ENCODE data around the gene METRNL. TPM values are rescaled to one million over a fixed set of nuclear protein-coding genes. Genes with fewer than 3 reads are reported as not detected.

Gene METRNL
- total RNA-seq, 1 experiment from 2014 or later: 30.6 TPM

DNA sequence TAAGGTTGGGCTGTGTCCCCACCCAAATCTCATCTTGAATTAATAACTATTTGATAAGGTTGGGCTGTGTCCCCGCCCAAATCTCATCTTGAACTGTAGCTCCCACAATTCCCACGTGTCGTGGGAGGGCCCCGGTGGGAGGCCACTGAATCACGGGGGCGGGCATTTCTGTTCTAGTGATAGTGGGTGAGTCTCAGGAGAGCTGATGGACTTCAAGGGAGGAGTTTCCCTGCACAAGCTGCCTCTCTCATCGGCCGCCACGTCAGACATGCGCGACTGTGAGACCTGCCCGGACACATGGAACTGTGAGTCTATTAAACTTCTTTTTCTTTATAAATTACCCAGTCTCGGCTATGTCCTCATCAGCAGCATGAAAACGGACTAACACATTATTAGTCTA, 44.9 kb upstream of the METRNL start:
- CTCF ChIA-PET: no interaction called here
- TF ChIP-seq EZH2phosphoT487 (IDR thresholded peaks at IDR 0.05; ENCODE audit: borderline replicate concordance, low read length) (no peak), EZH2 (IDR thresholded peaks at IDR 0.05; ENCODE audit: low read length, unreplicated experiment) (no peak)
- TF ChIP-seq, protein P1, sequence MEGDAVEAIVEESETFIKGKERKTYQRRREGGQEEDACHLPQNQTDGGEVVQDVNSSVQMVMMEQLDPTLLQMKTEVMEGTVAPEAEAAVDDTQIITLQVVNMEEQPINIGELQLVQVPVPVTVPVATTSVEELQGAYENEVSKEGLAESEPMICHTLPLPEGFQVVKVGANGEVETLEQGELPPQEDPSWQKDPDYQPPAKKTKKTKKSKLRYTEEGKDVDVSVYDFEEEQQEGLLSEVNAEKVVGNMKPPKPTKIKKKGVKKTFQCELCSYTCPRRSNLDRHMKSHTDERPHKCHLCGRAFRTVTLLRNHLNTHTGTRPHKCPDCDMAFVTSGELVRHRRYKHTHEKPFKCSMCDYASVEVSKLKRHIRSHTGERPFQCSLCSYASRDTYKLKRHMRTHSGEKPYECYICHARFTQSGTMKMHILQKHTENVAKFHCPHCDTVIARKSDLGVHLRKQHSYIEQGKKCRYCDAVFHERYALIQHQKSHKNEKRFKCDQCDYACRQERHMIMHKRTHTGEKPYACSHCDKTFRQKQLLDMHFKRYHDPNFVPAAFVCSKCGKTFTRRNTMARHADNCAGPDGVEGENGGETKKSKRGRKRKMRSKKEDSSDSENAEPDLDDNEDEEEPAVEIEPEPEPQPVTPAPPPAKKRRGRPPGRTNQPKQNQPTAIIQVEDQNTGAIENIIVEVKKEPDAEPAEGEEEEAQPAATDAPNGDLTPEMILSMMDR (conservative IDR thresholded peaks at IDR 0.05; ENCODE audit: low read depth, low read length): no peak
- intact Hi-C loops (cut with micrococcal nuclease): no loop called here

GRCh38 chr17:83035722-83036121, 43.7 kb upstream of the METRNL start:
- ATAC-seq (no peak), DNase-seq (no peak)
- CTCF ChIA-PET: no interaction called here
- no peak overlapping the region for H3K9ac ChIP-seq (ENCODE audit: low read length)
- H3K36me3 ChIP-seq (ENCODE audit: low read depth, low read length): peaks cover 9% of the 10 kb centered on the region; the same call in 1 of the 2 replicates
- POLR2A ChIA-PET (ENCODE audit: unreplicated experiment): no interaction called here
- no peaks in the 10 kb centered on the region for H3K4me1 ChIP-seq (ENCODE audit: insufficient read depth, low read length)
- no peak overlapping the region for H3K27ac ChIP-seq (ENCODE audit: low read length)
- no peak overlapping the region for H3K4me3 ChIP-seq (ENCODE audit: low read length)
- no peaks in the 10 kb centered on the region for H3K27me3 ChIP-seq (ENCODE audit: low read length)
- H3F3A ChIP-seq (ENCODE audit: low read length, unreplicated experiment): no peaks in the 10 kb centered on the region
- no peaks in the 10 kb centered on the region for H3K9me3 ChIP-seq (ENCODE audit: low read length)
- H4K20me1 ChIP-seq (ENCODE audit: low read length): no peaks in the 10 kb centered on the region
- BruUV-seq (replicated peaks): no TSS peak
- H3K4me2 ChIP-seq (ENCODE audit: low read length): no peak overlapping the region
- no peak overlapping the region for H2AFZ ChIP-seq (ENCODE audit: low read length)
- TF ChIP-seq EZH2phosphoT487 (IDR thresholded peaks at IDR 0.05; ENCODE audit: borderline replicate concordance, low read length) (no peak), EZH2 (IDR thresholded peaks at IDR 0.05; ENCODE audit: low read length, unreplicated experiment) (no peak)
- TF ChIP-seq, protein P1 (conservative IDR thresholded peaks at IDR 0.05; ENCODE audit: low read depth, low read length): no peak
- H3K79me2 ChIP-seq (ENCODE audit: low read length): no peaks in the 10 kb centered on the region
- intact Hi-C loops (cut with micrococcal nuclease): no loop called here
- no peaks in the 10 kb centered on the region for H3K9me2 ChIP-seq (replicated peaks; ENCODE audit: low read length)

More for the DNA sequence above, 44.9 kb upstream of the METRNL start:
- ATAC-seq (no peak), DNase-seq (no peak)
- Histone ChIP-seq H3K9me2 (replicated peaks; ENCODE audit: low read length) (no peaks in the 10 kb centered on the region), H3K4me1 (ENCODE audit: insufficient read depth, low read length) (no peaks in the 10 kb centered on the region), H3K9me3 (ENCODE audit: low read length) (no peaks in the 10 kb centered on the region), H3F3A (ENCODE audit: low read length, unreplicated experiment) (no peaks in the 10 kb centered on the region), H3K36me3 (ENCODE audit: low read depth, low read length) (peaks cover 9% of the 10 kb centered on the region; the same call in 1 of the 2 replicates), H4K20me1 (ENCODE audit: low read length) (no peaks in the 10 kb centered on the region), H3K27ac (ENCODE audit: low read length) (no peak overlapping the region), H3K4me3 (ENCODE audit: low read length) (no peak overlapping the region), H3K79me2 (ENCODE audit: low read length) (no peaks in the 10 kb centered on the region), H3K4me2 (ENCODE audit: low read length) (no peak overlapping the region), H3K27me3 (ENCODE audit: low read length) (no peaks in the 10 kb centered on the region), H2AFZ (ENCODE audit: low read length) (no peak overlapping the region), H3K9ac (ENCODE audit: low read length) (no peak overlapping the region)
- POLR2A ChIA-PET (ENCODE audit: unreplicated experiment): interaction anchor here (0.7 kb wide), 1 partner anchor 11 kb away, joined by 3 read pairs; no protein-coding TSS in a partner anchor
- no TSS peak for BruUV-seq (replicated peaks)

DNA sequence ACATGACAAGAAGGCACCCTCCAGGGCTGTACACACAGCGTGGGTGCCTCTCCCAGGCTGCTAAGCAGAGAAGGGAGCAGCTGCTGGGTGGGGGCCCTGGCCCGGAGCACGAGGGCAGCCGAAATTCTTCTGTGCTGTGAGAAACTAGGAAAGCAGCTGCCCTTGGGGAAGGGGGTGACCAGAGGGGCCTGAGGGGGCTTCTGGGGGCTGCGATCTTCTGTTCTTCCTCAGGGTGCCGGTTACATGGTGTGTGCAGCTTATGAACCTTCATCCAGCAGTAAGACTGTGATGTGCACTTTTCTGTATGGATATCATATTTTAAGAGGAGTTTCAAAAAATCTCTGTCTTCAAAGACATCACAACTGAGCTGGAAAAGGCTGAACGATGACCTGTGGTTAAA, 43.2 kb upstream of the METRNL start:
- no peaks in the 10 kb centered on the region for H3K27me3 ChIP-seq (ENCODE audit: low read length)
- no peaks in the 10 kb centered on the region for H3F3A ChIP-seq (ENCODE audit: low read length, unreplicated experiment)
- no peaks in the 10 kb centered on the region for H3K9me2 ChIP-seq (replicated peaks; ENCODE audit: low read length)
- H3K4me3 ChIP-seq (ENCODE audit: low read length): no peak overlapping the region
- no peak overlapping the region for H3K9ac ChIP-seq (ENCODE audit: low read length)
- ChIA-PET CTCF (no interaction called here), POLR2A (ENCODE audit: unreplicated experiment) (no interaction called here)
- no peak overlapping the region for H3K4me2 ChIP-seq (ENCODE audit: low read length)
- no peaks in the 10 kb centered on the region for H3K4me1 ChIP-seq (ENCODE audit: insufficient read depth, low read length)
- TF ChIP-seq EZH2 (IDR thresholded peaks at IDR 0.05; ENCODE audit: low read length, unreplicated experiment) (no peak), EZH2phosphoT487 (IDR thresholded peaks at IDR 0.05; ENCODE audit: borderline replicate concordance, low read length) (no peak)
- TF ChIP-seq, protein P1 (conservative IDR thresholded peaks at IDR 0.05; ENCODE audit: low read depth, low read length): no peak
- no peaks in the 10 kb centered on the region for H4K20me1 ChIP-seq (ENCODE audit: low read length)
- BruUV-seq (replicated peaks): no TSS peak
- no peaks in the 10 kb centered on the region for H3K79me2 ChIP-seq (ENCODE audit: low read length)
- H3K9me3 ChIP-seq (ENCODE audit: low read length): peaks cover 3% of the 10 kb centered on the region; the same call in 1 of the 2 replicates
- DNase-seq: no peak
- no peak overlapping the region for H3K27ac ChIP-seq (ENCODE audit: low read length)
- H2AFZ ChIP-seq (ENCODE audit: low read length): no peak overlapping the region
- ATAC-seq: no peak
- intact Hi-C loops (cut with micrococcal nuclease): no loop called here
- H3K36me3 ChIP-seq (ENCODE audit: low read depth, low read length): peaks cover 12% of the 10 kb centered on the region

Measured in PC-3 (cell line).